B cell (primary cell): ENCODE data around the gene SMG1.
"Not testable (repeated sequence)": the region's sequence is repeated elsewhere in the genome, so short reads cannot be mapped to it uniquely, and the experiment has no call there.

Experiments
- CTCF ChIP-seq: fragments of 200-600 bp; IDR thresholded peaks from one replicate; pipeline ENCODE4 v1.8.0; 2022; ENCODE audit warnings: antibody characterized with exemption, mild to moderate bottlenecking
- EZH2 ChIP-seq: IDR thresholded peaks from 2 replicates; pipeline ENCODE4 v1.6.1; 2012; ENCODE audit warnings: borderline replicate concordance, low read depth, mild to moderate bottlenecking, moderate library complexity, low read length; ENCODE audit not compliant: insufficient read depth, poor library complexity, severe bottlenecking

- not testable (repeated sequence) for TF ChIP-seq CTCF, EZH2
Observed at GRCh38 chr16:18762713-18763112, 163.5 kb downstream of the SMG1 start.
